GM06990 (cell line): Measurements from ENCODE around the gene EMCN.
"Not testable (repeated sequence)": the region's sequence is repeated elsewhere in the genome, so short reads cannot be mapped to it uniquely, and the experiment has no call there.

Experiments used
- DNase-seq: peaks from one replicate; pipeline ENCODE4 v3.0.0-alpha.2; 2011; ENCODE audit not compliant: insufficient read length; ENCODE audit errors: extremely low read depth
- H3K27me3 ChIP-seq: replicated peaks from 2 replicates; pipeline ENCODE4 v1.6.0; 2011; ENCODE audit warnings: low read length; ENCODE audit not compliant: control insufficient read depth, insufficient read depth
- H3K36me3 ChIP-seq: 2 replicates; pipeline ENCODE4 v1.5.1; 2011; ENCODE audit warnings: low read length; ENCODE audit not compliant: control insufficient read depth, insufficient read depth
- H3K4me3 ChIP-seq: replicated peaks from 2 replicates; pipeline ENCODE4 v1.5.1; 2011; ENCODE audit warnings: low read depth, mild to moderate bottlenecking, control low read depth, low read length
- TF ChIP-seq, protein P1 (sequence below): IDR thresholded peaks from 2 replicates; pipeline ENCODE4 v1.5.1; 2011; ENCODE audit warnings: low read length, control low read depth, mild to moderate bottlenecking, inconsistent platforms; ENCODE audit not compliant: insufficient read depth, poor library complexity, severe bottlenecking

Gene EMCN

GRCh38 chr4:100547541-100548199 is 29.8 kb upstream of the EMCN start:
- no peak overlapping the region for H3K4me3 ChIP-seq
- H3K36me3 ChIP-seq = no peaks in the 10 kb centered on the region
- no peaks in the 10 kb centered on the region for H3K27me3 ChIP-seq
- no peak for DNase-seq
- TF ChIP-seq, protein P1, sequence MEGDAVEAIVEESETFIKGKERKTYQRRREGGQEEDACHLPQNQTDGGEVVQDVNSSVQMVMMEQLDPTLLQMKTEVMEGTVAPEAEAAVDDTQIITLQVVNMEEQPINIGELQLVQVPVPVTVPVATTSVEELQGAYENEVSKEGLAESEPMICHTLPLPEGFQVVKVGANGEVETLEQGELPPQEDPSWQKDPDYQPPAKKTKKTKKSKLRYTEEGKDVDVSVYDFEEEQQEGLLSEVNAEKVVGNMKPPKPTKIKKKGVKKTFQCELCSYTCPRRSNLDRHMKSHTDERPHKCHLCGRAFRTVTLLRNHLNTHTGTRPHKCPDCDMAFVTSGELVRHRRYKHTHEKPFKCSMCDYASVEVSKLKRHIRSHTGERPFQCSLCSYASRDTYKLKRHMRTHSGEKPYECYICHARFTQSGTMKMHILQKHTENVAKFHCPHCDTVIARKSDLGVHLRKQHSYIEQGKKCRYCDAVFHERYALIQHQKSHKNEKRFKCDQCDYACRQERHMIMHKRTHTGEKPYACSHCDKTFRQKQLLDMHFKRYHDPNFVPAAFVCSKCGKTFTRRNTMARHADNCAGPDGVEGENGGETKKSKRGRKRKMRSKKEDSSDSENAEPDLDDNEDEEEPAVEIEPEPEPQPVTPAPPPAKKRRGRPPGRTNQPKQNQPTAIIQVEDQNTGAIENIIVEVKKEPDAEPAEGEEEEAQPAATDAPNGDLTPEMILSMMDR = no peak

GRCh38 chr4:100545427-100545826 is 27.6 kb upstream of the EMCN start:
- TF ChIP-seq, protein P1 = no peak
- no peaks in the 10 kb centered on the region for H3K27me3 ChIP-seq

GRCh38 chr4:100540131-100540530 is 22.3 kb upstream of the EMCN start:
- TF ChIP-seq, protein P1 = no peak
- H3K36me3 ChIP-seq = no peaks in the 10 kb centered on the region
- H3K4me3 ChIP-seq = no peak overlapping the region
- no peak for DNase-seq
- H3K27me3 ChIP-seq = no peaks in the 10 kb centered on the region

More at GRCh38 chr4:100545427-100545826, 27.6 kb upstream of the EMCN start:
- Histone ChIP-seq H3K4me3 (no peak overlapping the region), H3K36me3 (no peaks in the 10 kb centered on the region)
- DNase-seq = no peak

DNA sequence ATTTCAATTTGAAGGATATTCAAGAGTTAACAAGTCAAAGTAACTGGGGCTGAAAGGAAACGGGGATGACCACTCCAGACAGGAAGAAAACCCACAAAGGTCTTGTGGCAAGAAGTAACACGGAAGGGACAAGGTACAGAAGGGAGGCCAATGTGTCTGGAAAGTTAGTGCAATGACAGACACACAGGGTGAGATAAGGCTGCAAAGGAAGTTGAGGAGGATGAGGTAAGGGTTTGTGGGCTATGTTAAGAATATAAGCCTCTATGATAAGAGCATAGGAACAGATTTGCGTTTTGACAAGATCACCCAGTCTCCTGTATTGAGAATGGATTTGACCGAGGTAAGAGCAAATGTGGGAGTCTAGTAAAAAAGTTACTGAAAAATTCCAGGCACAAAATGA is 21.9 kb upstream of the EMCN start:
- TF ChIP-seq, protein P1 = no peak
- H3K27me3 ChIP-seq = no peaks in the 10 kb centered on the region
- H3K36me3 ChIP-seq = no peaks in the 10 kb centered on the region
- DNase-seq = no peak
- H3K4me3 ChIP-seq = no peak overlapping the region

GRCh38 chr4:100533741-100534140 is 15.9 kb upstream of the EMCN start:
- DNase-seq = no peak
- Histone ChIP-seq H3K36me3 (no peaks in the 10 kb centered on the region), H3K4me3 (no peak overlapping the region), H3K27me3 (no peaks in the 10 kb centered on the region)
- TF ChIP-seq, protein P1 = no peak

DNA sequence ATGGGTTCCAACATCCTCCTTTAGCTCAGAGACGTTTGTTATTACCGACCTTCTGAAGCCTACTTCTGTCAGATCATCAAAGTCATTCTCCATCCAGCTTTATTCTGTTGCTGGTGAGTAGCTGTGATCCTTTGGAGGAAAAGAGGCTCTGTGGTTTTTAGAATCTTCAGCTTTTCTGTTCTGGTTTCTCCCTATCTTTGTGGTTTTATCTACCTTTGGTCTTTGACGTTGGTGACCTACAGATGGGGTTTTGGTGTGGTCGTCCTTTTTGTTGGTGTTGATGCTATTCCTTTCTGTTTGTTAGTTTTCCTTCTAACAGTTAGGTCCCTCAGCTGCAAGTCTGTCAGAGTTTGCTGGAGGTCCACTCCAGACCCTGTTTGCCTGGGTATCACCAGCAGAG is 12.3 kb upstream of the EMCN start:
- DNase-seq, H3K27me3 ChIP-seq, H3K36me3 ChIP-seq, H3K4me3 ChIP-seq: not testable (repeated sequence)
